Erythroblast (primary cell): ENCODE measurements around the gene RYR1.

ENCODE experiments used
- GATA1 ChIP-seq: IDR thresholded peaks from 2 replicates; pipeline ENCODE4 v1.6.1; 2011; ENCODE audit warnings: low read depth, mild to moderate bottlenecking, control low read depth, low read length, moderate library complexity
- POLR2A ChIP-seq: IDR thresholded peaks from 2 replicates; pipeline ENCODE4 v1.6.1; 2011; ENCODE audit warnings: mild to moderate bottlenecking, low read length

GRCh38 chr19:38577826-38578225 lies 144.3 kb downstream of the RYR1 start:
- no peak for TF ChIP-seq POLR2A
- TF ChIP-seq GATA1, result no peak
